ENCODE data around the gene HOXB3.

HOXB3 gene

GRCh38 chr17:48546137-48546923, 43.7 kb downstream of the HOXB3 start:
- no peaks in the 10 kb centered on the region for H3K27me3 ChIP-seq (ENCODE audit: insufficient read depth, low read length)
- no peak overlapping the region for H3K4me2 ChIP-seq (ENCODE audit: low read length)
- no peaks in the 10 kb centered on the region for H3F3A ChIP-seq (ENCODE audit: insufficient read depth, low read length)
- H3K4me1 ChIP-seq (ENCODE audit: insufficient read depth, low read length, severe bottlenecking): no peaks in the 10 kb centered on the region
- H2AFZ ChIP-seq (ENCODE audit: low read length): no peak overlapping the region
- H3K79me2 ChIP-seq (ENCODE audit: insufficient read depth, low read length): no peaks in the 10 kb centered on the region
- no peak overlapping the region for H3K4me3 ChIP-seq (ENCODE audit: low read depth, low read length, poor library complexity, severe bottlenecking)
- no peak overlapping the region for H3K27ac ChIP-seq (ENCODE audit: low read depth, low read length, poor library complexity, severe bottlenecking)
- no peak for TF ChIP-seq CTCF (IDR thresholded peaks at IDR 0.05; ENCODE audit: low read length)
- TF ChIP-seq EZH2 (IDR thresholded peaks at IDR 0.05; ENCODE audit: borderline replicate concordance, low read length): no peak
- no peak overlapping the region for H3K9ac ChIP-seq (ENCODE audit: low read length)
- no peaks in the 10 kb centered on the region for H4K20me1 ChIP-seq (ENCODE audit: insufficient read depth, low read length)
- no peaks in the 10 kb centered on the region for H3K36me3 ChIP-seq (ENCODE audit: insufficient read depth, low read length)
- H3K9me3 ChIP-seq (ENCODE audit: low read length): no peaks in the 10 kb centered on the region
- H3K9me2 ChIP-seq (ENCODE audit: low read depth, low read length): no peaks in the 10 kb centered on the region

GRCh38 chr17:48545539-48545938, 44.5 kb downstream of the HOXB3 start:
- no peaks in the 10 kb centered on the region for H3F3A ChIP-seq (ENCODE audit: insufficient read depth, low read length)
- no peaks in the 10 kb centered on the region for H4K20me1 ChIP-seq (ENCODE audit: insufficient read depth, low read length)
- no peaks in the 10 kb centered on the region for H3K27me3 ChIP-seq (ENCODE audit: insufficient read depth, low read length)
- no peaks in the 10 kb centered on the region for H3K9me3 ChIP-seq (ENCODE audit: low read length)
- no peaks in the 10 kb centered on the region for H3K36me3 ChIP-seq (ENCODE audit: insufficient read depth, low read length)
- no peaks in the 10 kb centered on the region for H3K4me1 ChIP-seq (ENCODE audit: insufficient read depth, low read length, severe bottlenecking)
- H3K27ac ChIP-seq (ENCODE audit: low read depth, low read length, poor library complexity, severe bottlenecking): no peak overlapping the region
- no peak overlapping the region for H3K4me2 ChIP-seq (ENCODE audit: low read length)
- no peak for TF ChIP-seq EZH2 (IDR thresholded peaks at IDR 0.05; ENCODE audit: borderline replicate concordance, low read length)
- no peak for TF ChIP-seq CTCF (IDR thresholded peaks at IDR 0.05; ENCODE audit: low read length)
- H3K9me2 ChIP-seq (ENCODE audit: low read depth, low read length): no peaks in the 10 kb centered on the region
- H2AFZ ChIP-seq (ENCODE audit: low read length): no peak overlapping the region
- no peaks in the 10 kb centered on the region for H3K79me2 ChIP-seq (ENCODE audit: insufficient read depth, low read length)
- no peak overlapping the region for H3K9ac ChIP-seq (ENCODE audit: low read length)
- H3K4me3 ChIP-seq (ENCODE audit: low read depth, low read length, poor library complexity, severe bottlenecking): no peak overlapping the region

GRCh38 chr17:48545022-48545375, 45.0 kb downstream of the HOXB3 start, which contains the start of gene HOXB2:
Gene HOXB2 (minus strand): TSS chr17:48545109. CDS start chr17:48544911, 198 bp downstream.
- no peak within 1 kb of the TSS for H3K27ac ChIP-seq (ENCODE audit: low read depth, low read length, poor library complexity, severe bottlenecking)
- no peaks in the 10 kb centered on the region for H3K36me3 ChIP-seq (ENCODE audit: insufficient read depth, low read length)
- H3K4me1 ChIP-seq (ENCODE audit: insufficient read depth, low read length, severe bottlenecking): no peaks in the 10 kb centered on the region
- no peak within 1 kb of the TSS for H3K9ac ChIP-seq (ENCODE audit: low read length)
- no peaks in the 10 kb centered on the region for H3K9me3 ChIP-seq (ENCODE audit: low read length)
- no peaks in the 10 kb centered on the region for H3K9me2 ChIP-seq (ENCODE audit: low read depth, low read length)
- no peaks in the 10 kb centered on the region for H3F3A ChIP-seq (ENCODE audit: insufficient read depth, low read length)
- H4K20me1 ChIP-seq (ENCODE audit: insufficient read depth, low read length): no peaks in the 10 kb centered on the region
- no peaks in the 10 kb centered on the region for H3K27me3 ChIP-seq (ENCODE audit: insufficient read depth, low read length)
- no peak within 1 kb of the TSS for H3K4me2 ChIP-seq (ENCODE audit: low read length)
- no peak for TF ChIP-seq CTCF (IDR thresholded peaks at IDR 0.05; ENCODE audit: low read length)
- no peak for TF ChIP-seq EZH2 (IDR thresholded peaks at IDR 0.05; ENCODE audit: borderline replicate concordance, low read length)
- no peak within 1 kb of the TSS for H2AFZ ChIP-seq (ENCODE audit: low read length)
- H3K4me3 ChIP-seq (ENCODE audit: low read depth, low read length, poor library complexity, severe bottlenecking): no peak within 1 kb of the TSS
- no peaks in the 10 kb centered on the region for H3K79me2 ChIP-seq (ENCODE audit: insufficient read depth, low read length)
